Right atrium auricular region (tissue), 2 donors: ENCODE measurements around the gene C2orf76. TPM values are rescaled to one million over a fixed set of nuclear protein-coding genes. Genes with fewer than 3 reads are reported as not detected.

Experiments
- DNase-seq: peaks from one replicate; pipeline ENCODE4 v3.0.0-alpha.2; 2019; ENCODE audit warnings: low spot score
- H3K27ac ChIP-seq, 2 donors: fragments of 200-600 bp; sonication (generic); 1 replicate in 1 of 2; 2 replicates in 1 of 2; pipeline ENCODE4 v1.5.1; 2016 to 2019
- H3K27me3 ChIP-seq, 2 donors: fragments of 200-600 bp; sonication (generic); one replicate each; pipeline versions ENCODE4 v1.5.1 to v1.6.0; 2017 to 2019
- H3K36me3 ChIP-seq: fragments of 200-600 bp; sonication (generic); one replicate; pipeline ENCODE4 v1.5.1; 2016
- H3K4me1 ChIP-seq, 2 donors: fragments of 200-600 bp; sonication (generic); one replicate each; pipeline versions ENCODE4 v1.5.1 to v1.6.0; 2017 to 2019
- H3K4me3 ChIP-seq, 2 donors: fragments of 200-600 bp; sonication (generic); 1 replicate in 1 of 2; 2 replicates in 1 of 2; pipeline ENCODE4 v1.5.1; 2017 to 2019; ENCODE audit warnings: mild to moderate bottlenecking in 1 of 2, moderate library complexity in 1 of 2
- H3K9me3 ChIP-seq, 2 donors: fragments of 200-600 bp; sonication (generic); one replicate each; pipeline ENCODE4 v1.5.1; 2019
- CTCF ChIP-seq, 2 donors: fragments of 200-600 bp; sonication (generic); IDR thresholded peaks; one replicate each; pipeline ENCODE4 v1.5.1; 2019; ENCODE audit warnings: antibody characterized with exemption in 2 of 2
- total RNA-seq, 2 donors: library from RNA; depleted of rRNA; stranded (reverse); fragments of >200 nt; gene quantifications; one replicate each; pipeline ENCODE4 v1.1.0, GENCODE V29; 2016

The C2orf76 gene
- total RNA-seq, 2 donors from 2014 or later, result 8.1 to 11.1 TPM

GRCh38 chr2:119326938-119327337 is 39.7 kb downstream of the C2orf76 start:
- H3K4me1 ChIP-seq, result no peaks in the 10 kb centered on the region
- no peak for TF ChIP-seq CTCF (IDR thresholded peaks at IDR 0.05)
- DNase-seq, result no peak
- H3K36me3 ChIP-seq, result no peaks in the 10 kb centered on the region
- no peaks in the 10 kb centered on the region for H3K27me3 ChIP-seq
- no peak overlapping the region for H3K4me3 ChIP-seq
- no peak overlapping the region for H3K27ac ChIP-seq
- no peaks in the 10 kb centered on the region for H3K9me3 ChIP-seq

GRCh38 chr2:119324685-119325270 is 41.9 kb downstream of the C2orf76 start:
- H3K27ac ChIP-seq, result no peak overlapping the region
- H3K4me3 ChIP-seq, result no peak overlapping the region
- TF ChIP-seq CTCF (IDR thresholded peaks at IDR 0.05), result no peak
- no peaks in the 10 kb centered on the region for H3K4me1 ChIP-seq
- no peak for DNase-seq
- H3K27me3 ChIP-seq, result no peaks in the 10 kb centered on the region
- H3K36me3 ChIP-seq, result no peaks in the 10 kb centered on the region
- H3K9me3 ChIP-seq, result no peaks in the 10 kb centered on the region

GRCh38 chr2:119323459-119323858 is 43.2 kb downstream of the C2orf76 start:
- no peak for DNase-seq
- Histone ChIP-seq H3K4me3 (no peak overlapping the region), H3K27me3 (no peaks in the 10 kb centered on the region), H3K4me1 (no peaks in the 10 kb centered on the region), H3K36me3 (no peaks in the 10 kb centered on the region), H3K9me3 (no peaks in the 10 kb centered on the region), H3K27ac (no peak overlapping the region)
- no peak for TF ChIP-seq CTCF (IDR thresholded peaks at IDR 0.05)

DNA sequence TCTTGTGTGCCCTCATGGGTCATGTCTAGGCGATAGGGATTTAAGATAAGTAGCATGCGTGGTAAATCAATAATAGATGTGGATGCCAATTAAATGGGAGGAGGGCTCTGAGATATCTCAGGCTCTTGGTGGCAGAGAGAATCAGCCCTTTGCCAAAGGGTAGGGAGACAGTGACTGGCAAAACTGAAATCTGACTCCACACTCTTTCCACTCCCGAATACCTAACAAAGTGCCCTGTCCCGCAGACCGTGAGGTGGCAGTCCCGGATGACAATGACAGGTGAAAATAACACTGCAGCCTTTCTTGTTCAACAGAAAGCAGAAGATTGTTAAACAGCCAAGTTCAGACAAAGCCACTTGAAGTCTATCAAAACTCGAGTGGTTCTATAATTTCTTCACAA is 47.0 kb downstream of the C2orf76 start:
- no peak for TF ChIP-seq CTCF (IDR thresholded peaks at IDR 0.05)
- H3K27ac ChIP-seq, result no peak overlapping the region
- no peaks in the 10 kb centered on the region for H3K36me3 ChIP-seq
- H3K9me3 ChIP-seq, result no peaks in the 10 kb centered on the region
- H3K4me1 ChIP-seq, result no peaks in the 10 kb centered on the region
- H3K4me3 ChIP-seq, result no peak overlapping the region
- no peak for DNase-seq
- H3K27me3 ChIP-seq, result no peaks in the 10 kb centered on the region

GRCh38 chr2:119317554-119317953 is 49.1 kb downstream of the C2orf76 start:
- no peak overlapping the region for H3K27ac ChIP-seq
- TF ChIP-seq CTCF (IDR thresholded peaks at IDR 0.05), result no peak
- DNase-seq, result no peak
- no peaks in the 10 kb centered on the region for H3K36me3 ChIP-seq
- no peak overlapping the region for H3K4me3 ChIP-seq
- H3K4me1 ChIP-seq, result no peaks in the 10 kb centered on the region
- H3K9me3 ChIP-seq, result no peaks in the 10 kb centered on the region
- H3K27me3 ChIP-seq, result no peaks in the 10 kb centered on the region

GRCh38 chr2:119316066-119316465 is 50.6 kb downstream of the C2orf76 start:
- Histone ChIP-seq H3K36me3 (no peaks in the 10 kb centered on the region), H3K4me3 (no peak overlapping the region), H3K4me1 (no peaks in the 10 kb centered on the region), H3K9me3 (no peaks in the 10 kb centered on the region), H3K27ac (peak overlapping the region in 1 of 2 donors; percentile 13), H3K27me3 (no peaks in the 10 kb centered on the region)
- DNase-seq, result no peak
- TF ChIP-seq CTCF (IDR thresholded peaks at IDR 0.05), result no peak
